Parathyroid adenoma (tissue), 2 donors: ENCODE results near the gene PHLDA1.

ENCODE experiments used
- H2AFZ ChIP-seq: fragments of 300-600 bp; sonication (generic); one replicate; pipeline ENCODE4 v1.7.0; 2017; ENCODE audit warnings: antibody characterized with exemption, mild to moderate bottlenecking
- H3K27ac ChIP-seq: fragments of 300-600 bp; sonication (generic); one replicate; pipeline ENCODE4 v1.7.0; 2017
- H3K27me3 ChIP-seq: fragments of 300-600 bp; sonication (generic); one replicate; pipeline ENCODE4 v1.7.0; 2017; ENCODE audit warnings: low read length; ENCODE audit not compliant: control insufficient read depth, insufficient read depth
- H3K36me3 ChIP-seq: fragments of 300-600 bp; sonication (generic); one replicate; pipeline ENCODE4 v1.7.0; 2017; ENCODE audit warnings: low read length; ENCODE audit not compliant: control insufficient read depth, insufficient read depth
- H3K4me1 ChIP-seq: fragments of 300-600 bp; sonication (generic); one replicate; pipeline ENCODE4 v1.7.0; 2017; ENCODE audit warnings: control low read depth
- H3K4me2 ChIP-seq: fragments of 300-600 bp; sonication (generic); one replicate; pipeline ENCODE4 v1.7.0; 2017; ENCODE audit warnings: low read length
- H3K4me3 ChIP-seq: fragments of 300-600 bp; sonication (generic); one replicate; pipeline ENCODE4 v1.7.0; 2017; ENCODE audit warnings: low read depth, low read length
- H3K79me2 ChIP-seq: fragments of 300-600 bp; sonication (generic); one replicate; pipeline ENCODE4 v1.7.0; 2017; ENCODE audit warnings: control low read depth
- H3K9ac ChIP-seq: fragments of 300-600 bp; sonication (generic); one replicate; pipeline ENCODE4 v1.7.0; 2017; ENCODE audit warnings: mild to moderate bottlenecking
- H3K9me3 ChIP-seq: fragments of 300-600 bp; sonication (generic); one replicate; pipeline ENCODE4 v1.7.0; 2017; ENCODE audit warnings: low read length; ENCODE audit not compliant: control insufficient read depth
- TF ChIP-seq, protein P1 (sequence below): fragments of 300-600 bp; sonication (generic); IDR thresholded peaks from one replicate; pipeline ENCODE4 v1.7.0; 2017; ENCODE audit warnings: antibody characterized with exemption, mild to moderate bottlenecking
- donor health status: primary hyperparathyroidism.

The PHLDA1 gene

DNA sequence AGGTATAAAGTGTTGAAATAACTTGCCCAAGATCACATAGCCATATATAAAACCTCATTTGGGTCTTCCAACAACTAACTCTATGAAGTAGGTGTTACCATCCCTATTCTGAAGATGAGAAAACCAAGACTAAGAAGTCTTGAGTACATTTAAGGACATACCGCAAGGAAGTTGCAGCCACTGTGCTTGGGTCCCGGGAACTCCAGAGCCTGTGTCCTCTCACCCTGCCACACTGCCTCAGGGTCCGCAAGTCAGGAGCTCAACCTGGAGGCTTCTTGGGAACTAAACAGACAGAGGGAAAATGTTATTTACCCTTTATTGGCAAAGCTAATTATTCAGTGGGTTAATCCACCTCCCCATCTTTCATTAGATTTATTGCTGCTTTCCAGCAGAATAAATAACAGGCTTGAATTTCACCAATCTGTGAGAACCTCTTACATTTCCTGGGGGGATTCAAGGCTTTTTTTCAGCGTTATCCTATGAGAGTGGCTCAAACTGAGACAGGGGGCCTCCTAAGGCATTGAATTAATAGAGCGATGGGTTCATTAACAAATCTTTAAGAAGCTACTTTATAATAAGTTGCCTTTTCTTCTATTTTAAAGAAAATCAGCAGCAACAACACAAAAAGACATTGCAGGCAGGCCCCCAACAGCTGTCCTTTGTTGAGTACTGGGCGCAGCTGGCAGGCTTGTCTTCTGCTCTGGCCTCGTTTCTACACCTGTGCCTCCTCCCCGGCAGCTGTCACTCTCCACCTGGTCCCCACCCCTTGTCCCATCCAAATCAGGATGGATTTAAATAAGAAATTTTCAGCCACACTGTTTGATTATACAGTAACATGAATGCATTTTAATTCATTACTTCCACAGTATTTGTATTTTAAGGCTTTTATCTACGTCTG is 25.3 kb downstream of the PHLDA1 start:
- Histone ChIP-seq H3K4me1 (no peaks in the 10 kb centered on the region), H3K79me2 (no peaks in the 10 kb centered on the region)

DNA sequence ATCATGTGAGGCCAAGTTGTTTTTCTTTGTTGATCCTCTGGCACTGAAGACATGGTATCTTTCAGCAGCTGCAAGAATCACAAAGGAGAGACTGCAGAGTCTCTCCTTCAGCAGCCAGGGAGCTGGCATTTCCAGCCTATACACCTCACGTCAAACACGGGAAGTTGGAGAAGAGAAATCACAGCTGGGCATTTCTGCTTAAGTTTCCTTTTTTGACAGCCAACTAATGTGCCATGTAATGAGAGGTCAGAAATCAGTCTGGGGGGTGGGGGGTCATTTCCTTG is 28.3 kb downstream of the PHLDA1 start:
- no peak overlapping the region for H3K4me3 ChIP-seq
- no peaks in the 10 kb centered on the region for H3K79me2 ChIP-seq
- no peaks in the 10 kb centered on the region for H3K36me3 ChIP-seq
- no peaks in the 10 kb centered on the region for H3K4me1 ChIP-seq
- H3K4me2 ChIP-seq = no peak overlapping the region
- H3K27me3 ChIP-seq = no peaks in the 10 kb centered on the region
- H3K9me3 ChIP-seq = no peaks in the 10 kb centered on the region
- H3K27ac ChIP-seq = no peak overlapping the region
- H3K9ac ChIP-seq = no peak overlapping the region
- TF ChIP-seq, protein P1, sequence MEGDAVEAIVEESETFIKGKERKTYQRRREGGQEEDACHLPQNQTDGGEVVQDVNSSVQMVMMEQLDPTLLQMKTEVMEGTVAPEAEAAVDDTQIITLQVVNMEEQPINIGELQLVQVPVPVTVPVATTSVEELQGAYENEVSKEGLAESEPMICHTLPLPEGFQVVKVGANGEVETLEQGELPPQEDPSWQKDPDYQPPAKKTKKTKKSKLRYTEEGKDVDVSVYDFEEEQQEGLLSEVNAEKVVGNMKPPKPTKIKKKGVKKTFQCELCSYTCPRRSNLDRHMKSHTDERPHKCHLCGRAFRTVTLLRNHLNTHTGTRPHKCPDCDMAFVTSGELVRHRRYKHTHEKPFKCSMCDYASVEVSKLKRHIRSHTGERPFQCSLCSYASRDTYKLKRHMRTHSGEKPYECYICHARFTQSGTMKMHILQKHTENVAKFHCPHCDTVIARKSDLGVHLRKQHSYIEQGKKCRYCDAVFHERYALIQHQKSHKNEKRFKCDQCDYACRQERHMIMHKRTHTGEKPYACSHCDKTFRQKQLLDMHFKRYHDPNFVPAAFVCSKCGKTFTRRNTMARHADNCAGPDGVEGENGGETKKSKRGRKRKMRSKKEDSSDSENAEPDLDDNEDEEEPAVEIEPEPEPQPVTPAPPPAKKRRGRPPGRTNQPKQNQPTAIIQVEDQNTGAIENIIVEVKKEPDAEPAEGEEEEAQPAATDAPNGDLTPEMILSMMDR = no peak
- no peak overlapping the region for H2AFZ ChIP-seq

More for the DNA sequence above, 25.3 kb downstream of the PHLDA1 start:
- TF ChIP-seq, protein P1 = no peak
- H3K36me3 ChIP-seq = no peaks in the 10 kb centered on the region
- H3K9ac ChIP-seq = no peak overlapping the region
- H3K4me3 ChIP-seq = no peak overlapping the region
- no peak overlapping the region for H2AFZ ChIP-seq
- no peak overlapping the region for H3K27ac ChIP-seq
- H3K27me3 ChIP-seq = no peaks in the 10 kb centered on the region
- H3K4me2 ChIP-seq = no peak overlapping the region
- H3K9me3 ChIP-seq = no peaks in the 10 kb centered on the region

DNA sequence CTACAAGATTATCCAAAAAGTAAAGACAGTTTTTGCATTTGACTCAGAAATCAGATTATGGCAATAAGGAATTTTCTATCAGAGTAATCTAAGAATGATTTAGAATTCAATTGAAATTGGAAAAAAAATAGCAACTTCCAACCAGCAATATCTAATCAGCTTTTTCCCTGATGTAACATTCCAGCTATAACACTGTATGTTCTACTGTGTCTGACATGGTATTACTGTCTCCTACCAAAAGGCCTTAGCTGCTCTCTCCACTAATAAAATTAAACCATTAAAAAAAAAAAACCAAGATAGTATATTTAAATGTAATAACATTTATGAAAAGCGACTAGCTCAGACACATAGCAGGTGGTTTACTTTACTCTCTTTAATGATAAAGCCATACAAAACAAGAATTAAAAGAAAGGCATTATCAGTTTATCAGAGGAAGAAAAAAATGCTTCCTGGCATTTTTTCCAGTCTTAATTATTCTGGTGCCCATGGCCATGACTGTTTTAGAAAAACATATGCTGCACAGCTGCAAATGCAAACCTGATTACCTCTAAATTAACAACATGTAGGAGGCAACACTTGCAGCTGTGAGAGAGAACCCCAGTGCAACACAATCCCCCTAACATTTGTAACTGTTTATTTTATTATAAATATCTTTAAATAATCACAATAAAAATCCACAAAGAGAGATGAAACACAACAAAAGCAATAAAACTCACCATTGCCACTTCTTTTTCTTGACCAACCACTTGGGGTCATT is 28.8 kb downstream of the PHLDA1 start:
- H3K4me3 ChIP-seq = no peak overlapping the region
- no peak overlapping the region for H2AFZ ChIP-seq
- no peaks in the 10 kb centered on the region for H3K79me2 ChIP-seq
- no peaks in the 10 kb centered on the region for H3K27me3 ChIP-seq
- H3K27ac ChIP-seq = no peak overlapping the region
- H3K36me3 ChIP-seq = no peaks in the 10 kb centered on the region
- no peaks in the 10 kb centered on the region for H3K4me1 ChIP-seq
- no peak overlapping the region for H3K9ac ChIP-seq
- TF ChIP-seq, protein P1 = no peak
- no peaks in the 10 kb centered on the region for H3K9me3 ChIP-seq
- H3K4me2 ChIP-seq = no peak overlapping the region

DNA sequence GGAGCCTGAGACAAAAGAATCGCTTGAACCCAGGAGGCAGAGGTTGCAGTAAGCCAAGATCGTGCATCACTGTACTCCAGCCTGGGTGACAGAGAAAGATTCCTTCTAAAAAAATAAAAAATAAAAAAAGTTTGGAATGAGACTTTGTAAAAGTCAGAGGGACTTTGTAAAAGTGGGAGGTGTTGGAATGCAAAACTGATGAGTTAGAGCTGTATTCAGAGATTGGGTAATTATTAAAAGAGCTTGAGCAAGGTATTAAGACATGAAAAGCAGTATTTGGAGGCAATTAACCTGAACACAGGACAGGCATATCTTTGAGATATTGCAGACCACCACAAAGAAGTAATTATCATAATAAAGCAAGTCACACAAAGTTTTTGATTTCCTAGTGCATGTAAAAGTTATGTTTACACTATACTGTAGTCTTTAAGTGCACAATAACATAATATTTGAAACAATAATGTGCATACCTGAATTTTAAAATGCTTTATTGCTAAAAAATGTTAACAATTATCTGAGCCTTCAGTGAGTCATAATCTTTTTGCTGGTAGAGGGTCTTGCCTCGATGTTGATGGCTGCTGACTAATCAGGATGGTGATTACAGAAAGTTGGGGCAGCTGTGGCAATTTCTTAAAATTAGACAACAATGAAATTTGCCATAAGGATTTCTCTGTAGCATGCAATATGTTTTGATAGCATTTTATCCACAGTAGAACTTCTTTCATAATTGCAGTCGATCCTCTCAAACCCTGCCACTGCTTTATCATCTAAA is 33.1 kb downstream of the PHLDA1 start:
- TF ChIP-seq, protein P1 = no peak
- H3K9ac ChIP-seq = no peak overlapping the region
- H2AFZ ChIP-seq = no peak overlapping the region
- H3K4me1 ChIP-seq = no peaks in the 10 kb centered on the region
- H3K36me3 ChIP-seq = no peaks in the 10 kb centered on the region
- H3K4me3 ChIP-seq = no peak overlapping the region
- H3K27me3 ChIP-seq = no peaks in the 10 kb centered on the region
- no peak overlapping the region for H3K4me2 ChIP-seq
- H3K27ac ChIP-seq = no peak overlapping the region
- no peaks in the 10 kb centered on the region for H3K9me3 ChIP-seq
- no peaks in the 10 kb centered on the region for H3K79me2 ChIP-seq
